NCI-H345 treated with DMSO at 0.1 percent for 48 hours (cell line): Measurements from ENCODE around the gene PAM.
A peak's percentile ranks its signal among the peaks of the same experiment; 100 is the strongest.
"Not testable (repeated sequence)": the region's sequence is repeated elsewhere in the genome, so short reads cannot be mapped to it uniquely, and the experiment has no call there.

Experiments
- DNase-seq: peaks from one replicate; lab custom pipeline; 2025; ENCODE audit not compliant: unreplicated experiment; lab: John Stamatoyannopoulos, UW

PAM gene

DNA sequence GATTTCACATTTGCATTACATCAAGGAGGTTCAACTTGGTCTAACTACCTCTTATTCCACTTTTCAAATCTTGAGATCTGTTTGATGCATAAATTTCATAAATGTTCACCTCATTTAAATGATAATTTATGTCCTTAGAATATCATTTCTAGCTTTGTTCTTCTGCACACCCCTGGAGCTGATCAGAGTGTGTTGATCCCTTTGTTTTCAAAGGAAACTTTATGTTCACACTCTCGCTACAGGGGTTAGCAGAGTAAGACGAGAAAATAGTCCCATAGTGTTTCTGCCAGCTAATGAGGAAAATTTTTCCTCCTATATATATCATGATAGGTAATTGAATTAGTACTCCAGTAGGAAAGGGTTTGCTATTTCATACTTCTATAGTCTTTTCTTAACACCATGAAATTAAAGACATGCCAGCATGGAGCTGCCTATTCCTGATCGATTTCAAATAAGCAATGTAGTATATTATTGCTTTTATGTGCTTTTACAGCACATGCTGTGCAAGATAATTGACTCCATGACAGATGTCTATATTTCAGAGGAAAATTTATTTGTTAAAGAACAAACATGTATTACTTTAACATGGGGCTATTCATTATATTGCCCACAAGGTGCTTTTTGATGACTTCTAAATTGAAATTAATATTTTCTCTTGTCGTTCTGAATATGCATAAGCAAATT is 4.8 kb upstream of the PAM start:
- no peak for DNase-seq

DNA sequence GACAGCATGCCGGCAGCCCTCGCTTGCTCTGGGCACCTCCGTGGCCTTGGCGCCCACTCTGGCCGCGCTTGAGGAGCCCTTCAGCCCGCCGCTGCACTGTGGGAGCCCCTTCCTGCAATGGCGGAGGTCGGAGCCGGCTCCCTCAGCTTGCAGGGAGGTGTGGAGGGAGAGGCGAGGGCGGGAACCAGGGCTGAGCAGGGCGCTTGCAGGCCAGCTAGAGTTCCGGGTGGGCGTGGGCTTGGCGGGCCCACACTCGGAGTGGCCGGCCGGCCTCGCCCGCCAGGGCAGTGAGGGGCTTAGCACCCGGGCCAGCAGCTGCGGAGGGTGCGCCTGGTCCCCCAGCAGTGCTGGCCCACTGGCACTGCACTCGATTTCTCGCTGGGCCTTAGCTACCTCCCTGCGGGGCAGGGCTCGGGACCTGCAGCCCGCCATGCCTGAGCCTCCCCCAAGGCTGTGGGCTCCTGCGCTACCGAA is 3.2 kb upstream of the PAM start:
- DNase-seq = not testable (repeated sequence)

DNA sequence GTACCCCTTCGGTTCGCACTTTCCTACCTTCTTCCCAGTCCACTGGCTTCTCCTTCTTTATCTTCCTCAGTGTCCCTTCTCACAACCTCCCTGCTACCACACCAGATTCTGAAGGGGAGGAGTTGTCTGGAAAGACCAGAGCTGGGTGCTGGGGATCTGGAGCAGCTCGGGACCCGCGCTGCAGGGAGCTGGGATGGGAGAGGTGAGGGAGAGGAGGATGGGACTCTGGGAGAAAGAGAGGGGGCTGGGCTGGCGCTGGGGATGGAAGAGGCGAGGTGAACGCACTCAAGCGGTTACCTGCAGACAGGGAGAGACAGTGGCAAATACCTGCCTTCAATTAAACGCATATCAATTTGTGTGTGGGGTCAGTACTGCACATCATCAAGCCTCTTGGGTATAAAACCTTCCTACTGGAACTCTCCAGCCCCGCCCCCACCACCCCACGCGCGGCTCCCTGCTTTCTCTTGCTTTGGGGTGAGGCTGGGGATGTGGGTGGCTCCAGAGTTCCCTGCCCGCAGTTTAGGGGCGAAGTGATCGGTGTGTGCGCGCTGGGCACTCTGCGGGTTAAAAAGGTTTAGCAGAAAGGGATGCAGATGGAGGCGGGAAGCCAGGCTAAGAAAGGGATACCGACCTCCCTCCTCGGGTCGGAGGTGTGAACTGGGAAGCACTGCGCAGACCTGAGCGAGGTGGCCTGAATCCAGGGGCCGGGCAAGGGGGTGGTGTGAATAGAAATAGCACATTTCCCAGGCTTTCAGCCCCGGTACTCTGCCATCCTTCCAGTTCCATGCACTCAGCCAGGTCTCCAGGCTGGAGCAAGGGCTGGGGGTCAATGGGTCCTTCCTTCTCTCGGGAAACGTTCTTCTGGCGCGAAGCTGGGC is 977 bp upstream of the PAM start:
- DNase-seq = no peak

- peak; percentile 64 for DNase-seq
These were observed 724 bp downstream of the PAM start for GRCh38 chr5:102755686-102756371.

- no peak for DNase-seq
These were observed 3.5 kb downstream of the PAM start for GRCh38 chr5:102758576-102758975.

DNA sequence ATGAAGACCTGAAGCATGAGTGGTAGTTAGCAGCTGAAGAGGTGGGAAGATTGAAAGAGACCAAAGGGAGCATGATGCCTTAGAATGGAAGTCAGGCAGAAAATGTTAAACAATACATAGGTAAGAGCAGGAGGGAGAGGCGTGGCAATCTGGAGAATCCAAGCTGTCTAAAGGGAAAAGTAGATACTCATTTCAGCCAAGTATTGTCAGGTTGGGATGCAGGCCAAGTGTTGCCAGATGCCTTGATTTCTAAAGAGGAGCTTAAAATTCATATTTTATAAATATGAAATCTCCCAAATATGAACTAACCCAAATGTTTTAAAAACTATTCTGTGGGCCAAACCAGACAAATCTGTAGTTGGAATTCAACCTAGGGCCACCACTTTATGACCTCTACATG is 4.2 kb downstream of the PAM start:
- peak; percentile 87 for DNase-seq

DNA sequence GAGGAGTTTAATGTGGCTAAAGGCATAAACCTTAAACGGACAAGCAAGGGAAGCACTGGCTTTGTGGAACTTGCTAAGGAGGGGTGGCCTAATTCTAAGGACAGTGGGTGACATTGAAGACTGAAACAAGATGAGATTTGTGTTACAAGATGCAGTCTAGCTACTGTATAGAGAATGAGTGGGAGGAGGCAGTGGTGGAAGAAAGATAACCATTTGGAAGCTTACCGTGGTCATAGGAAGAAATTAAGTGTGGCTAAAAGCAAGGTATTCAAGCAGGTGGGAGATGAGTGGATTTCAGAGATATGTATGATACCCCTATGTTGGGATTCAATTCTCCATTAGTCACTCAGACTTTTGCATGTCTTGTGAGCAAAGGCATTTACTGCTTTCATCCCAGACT is 4.6 kb downstream of the PAM start:
- DNase-seq = no peak

GRCh38 chr5:102760815-102761214 is 5.7 kb downstream of the PAM start:
- DNase-seq = peak; percentile 60

DNA sequence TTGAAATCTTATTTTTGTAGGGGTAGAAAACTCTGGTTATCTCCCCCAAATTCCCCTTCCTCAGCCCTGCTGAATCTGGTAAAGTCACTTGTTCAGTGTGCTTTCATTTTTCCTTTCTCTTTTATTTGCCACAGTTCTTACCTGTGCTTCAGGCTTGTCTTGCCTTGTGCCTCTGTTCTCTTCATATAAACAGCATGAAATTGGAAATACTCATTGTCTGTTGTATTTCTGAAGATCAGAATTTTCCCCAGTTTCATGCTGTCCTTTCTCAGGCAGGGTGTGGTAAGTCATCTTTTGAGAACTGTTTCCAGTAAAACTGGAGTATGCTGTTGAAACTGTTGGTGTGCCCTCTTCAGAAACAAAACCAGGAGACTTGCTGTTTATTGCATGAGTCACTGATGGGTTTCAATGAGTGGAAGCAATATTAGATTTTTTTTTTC is 7.0 kb downstream of the PAM start:
- peak; percentile 67 for DNase-seq

DNA sequence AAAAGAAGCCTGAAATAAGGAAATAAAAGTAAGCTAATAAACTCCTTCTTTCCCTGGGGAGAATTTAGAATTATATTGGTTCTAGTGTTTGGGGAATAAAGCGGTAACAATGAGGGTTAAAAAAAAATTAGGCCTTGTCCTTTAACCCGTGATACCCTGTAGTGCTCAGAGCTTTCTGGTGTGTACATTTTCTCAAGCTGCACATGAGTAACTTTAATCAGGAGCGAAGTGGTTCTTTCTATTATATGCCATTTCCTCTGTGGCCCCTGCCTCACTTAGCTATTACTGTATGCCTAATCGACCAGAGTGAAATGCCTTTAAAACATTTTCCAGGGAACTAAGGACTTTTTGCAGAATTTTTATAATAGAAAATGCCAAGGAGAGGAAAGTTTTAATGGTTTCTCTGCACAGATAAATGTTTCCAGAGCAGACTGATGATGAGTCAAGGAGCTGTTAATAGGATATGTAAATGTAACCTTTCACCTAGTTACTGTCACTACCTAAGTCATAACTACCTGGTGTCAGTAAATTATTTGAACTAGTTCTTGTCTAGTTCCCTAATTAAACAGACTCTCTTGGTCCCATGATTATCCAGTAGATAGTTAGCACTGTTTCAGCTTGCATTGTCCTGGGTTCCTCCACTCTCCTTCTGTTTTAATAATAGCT is 7.6 kb downstream of the PAM start:
- no peak for DNase-seq

DNA sequence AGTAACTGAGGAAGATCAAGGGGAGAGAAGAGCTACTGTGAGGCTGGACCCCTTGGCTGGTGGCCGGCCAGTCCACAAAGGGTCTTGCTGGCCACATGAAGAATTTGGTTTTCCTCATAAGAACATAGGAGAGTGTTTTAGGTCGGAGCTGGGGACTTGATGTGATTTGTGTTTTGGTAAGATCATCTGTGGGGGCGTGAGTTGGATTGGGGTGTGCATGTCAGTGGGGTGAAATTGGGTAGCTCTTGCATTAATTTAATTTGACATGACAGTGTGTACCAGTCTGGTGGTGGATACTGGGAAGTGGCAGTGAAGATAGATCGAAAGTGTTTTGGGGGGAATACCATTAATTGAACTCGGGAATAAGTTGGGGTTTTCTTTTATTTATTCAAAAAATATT is 8.6 kb downstream of the PAM start:
- DNase-seq = no peak

- no peak for DNase-seq
These were observed 9.4 kb downstream of the PAM start for GRCh38 chr5:102764381-102765004.

- DNase-seq = no peak
These were observed 10.2 kb downstream of the PAM start for GRCh38 chr5:102765350-102765749.

GRCh38 chr5:102766295-102767090 is 11.4 kb downstream of the PAM start:
- DNase-seq = no peak

DNA sequence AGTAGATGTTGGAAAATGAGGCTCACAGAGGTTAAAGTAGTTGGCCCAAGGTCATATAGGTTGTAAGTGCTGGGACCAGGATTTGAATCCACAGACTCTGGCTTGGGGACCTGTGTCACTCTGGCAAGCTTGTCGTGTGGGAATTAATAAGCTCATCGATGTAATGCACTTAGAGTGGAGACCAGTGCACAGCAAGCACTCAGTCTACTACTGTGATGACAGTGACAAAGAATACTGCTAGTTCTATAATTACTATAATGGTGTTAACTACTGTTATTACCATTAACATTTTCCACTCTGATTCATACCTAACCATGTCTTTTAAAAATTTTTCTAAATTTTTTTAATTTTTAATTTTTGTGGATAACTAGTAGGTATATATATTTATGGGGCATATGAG is 12.8 kb downstream of the PAM start:
- DNase-seq = no peak

DNA sequence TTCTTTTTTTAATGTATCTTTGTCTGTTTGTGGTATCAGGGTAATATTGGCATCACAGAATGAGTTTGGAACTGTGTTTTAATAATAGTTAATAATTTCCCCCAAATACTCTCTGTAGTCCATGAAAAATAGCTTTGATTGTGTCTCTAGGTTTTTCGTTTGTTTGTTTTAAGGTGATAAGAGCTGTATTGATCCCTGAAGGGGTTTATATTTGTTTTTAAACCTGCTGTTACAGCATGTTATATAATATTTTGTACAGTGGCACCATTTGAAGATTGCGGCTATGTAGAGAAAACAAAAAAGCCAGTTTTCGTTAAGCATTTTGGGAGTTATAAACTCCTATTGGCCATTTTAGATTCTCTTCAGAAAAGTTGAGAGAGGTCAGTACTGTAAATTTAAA is 15.7 kb downstream of the PAM start:
- DNase-seq = no peak

DNA sequence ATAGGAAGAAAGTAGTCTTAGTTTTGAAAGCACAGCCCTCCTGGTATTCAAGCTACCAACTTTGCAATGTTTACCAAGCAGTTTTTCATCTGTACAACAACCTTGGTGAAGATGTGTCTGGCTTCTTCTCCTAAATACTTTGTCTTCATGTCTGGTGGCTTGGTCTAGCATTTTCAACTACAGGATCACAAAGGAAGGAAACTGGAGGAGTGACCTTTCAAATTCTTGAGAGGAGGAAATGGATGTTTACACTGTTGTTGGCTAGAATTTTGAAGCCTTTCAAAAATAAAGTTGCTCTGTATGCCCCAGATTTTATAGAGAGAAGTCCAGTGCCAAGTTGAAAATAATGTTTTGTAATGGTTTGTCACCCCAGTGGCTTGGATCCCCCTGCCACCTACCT is 16.3 kb downstream of the PAM start:
- no peak for DNase-seq

GRCh38 chr5:102772273-102772672 is 17.2 kb downstream of the PAM start:
- DNase-seq = no peak

DNA sequence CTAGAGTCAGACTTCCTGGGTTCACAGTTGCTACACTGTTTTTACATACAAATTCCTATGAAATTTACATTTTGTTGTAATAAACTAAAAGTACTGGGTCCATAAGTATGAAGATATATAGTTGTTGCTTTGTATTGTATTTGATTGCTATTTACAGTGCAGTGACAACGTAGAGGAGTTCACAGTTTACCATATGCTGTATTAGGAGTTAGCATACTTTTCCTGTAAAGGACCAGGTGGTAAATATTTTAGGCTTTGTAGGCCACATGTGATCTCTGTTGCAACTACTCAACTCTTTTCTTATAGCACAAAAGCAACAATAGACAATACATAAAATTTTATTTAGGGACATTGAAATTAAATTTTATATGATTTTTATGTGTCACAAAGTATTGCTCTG is 18.0 kb downstream of the PAM start:
- no peak for DNase-seq

DNA sequence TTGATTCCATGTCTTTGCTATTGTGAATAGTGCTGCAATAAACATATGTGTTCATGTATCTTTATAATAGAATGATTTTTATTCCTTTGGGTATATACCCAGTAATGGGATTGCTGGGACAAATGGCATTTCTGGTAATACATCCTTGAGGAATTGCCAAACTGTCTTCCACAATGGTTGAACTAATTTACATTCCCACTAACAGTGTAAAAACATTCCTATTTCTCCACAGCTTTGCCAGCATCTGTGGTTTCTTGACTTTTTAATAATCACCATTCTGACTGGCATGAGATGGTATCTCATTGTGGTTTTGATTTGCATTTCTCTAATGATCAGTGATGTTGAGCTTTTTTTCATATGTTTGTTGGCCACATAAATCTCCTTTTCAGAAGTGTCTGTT is 20.7 kb downstream of the PAM start:
- DNase-seq = not testable (repeated sequence)
